Chondrocyte (in vitro differentiated cells): ENCODE measurements around the gene DENND2C. TPM values are rescaled to one million over a fixed set of nuclear protein-coding genes. Genes with fewer than 3 reads are reported as not detected.

Experiments used
- DNase-seq: peaks from one replicate; pipeline ENCODE4 v3.0.0; 2021; ENCODE audit warnings: mixed read lengths, low spot score
- H3K27ac Mint-ChIP-seq: one replicate; pipeline ENCODE4 v1.8.0; 2021; ENCODE audit warnings: mild to moderate bottlenecking, moderate library complexity, mixed read lengths; ENCODE audit not compliant: unreplicated experiment
- H3K27me3 Mint-ChIP-seq: 2 replicates; pipeline ENCODE4 v1.8.0; 2021; ENCODE audit warnings: low read depth, mixed read lengths
- H3K36me3 Mint-ChIP-seq: 2 replicates; pipeline ENCODE4 v1.8.0; 2021; ENCODE audit warnings: low read depth, mixed read lengths
- H3K4me1 Mint-ChIP-seq: 2 replicates; pipeline ENCODE4 v1.8.0; 2021; ENCODE audit warnings: low read depth, mild to moderate bottlenecking, mixed read lengths
- H3K4me3 Mint-ChIP-seq: one replicate; pipeline ENCODE4 v1.8.0; 2021; ENCODE audit warnings: mild to moderate bottlenecking, moderate library complexity, mixed read lengths; ENCODE audit not compliant: unreplicated experiment
- H3K9me3 Mint-ChIP-seq: 2 replicates; pipeline ENCODE4 v1.8.0; 2021; ENCODE audit warnings: low read depth, mixed read lengths
- CTCF ChIP-seq: fragments of 200-600 bp; sonication (generic); IDR thresholded peaks from 2 replicates; pipeline ENCODE4 v1.5.0; 2021; ENCODE audit warnings: antibody characterized with exemption, mild to moderate bottlenecking, moderate library complexity
- total RNA-seq: library from RNA; stranded (reverse); gene quantifications from 3 replicates; pipeline ENCODE4 v1.2.1, GENCODE V29; 2021

DENND2C gene
- total RNA-seq, 1 donor from 2014 or later: 3.3 TPM

- Mint-ChIP-seq H3K4me1 (peaks cover 8% of the 10 kb centered on the region), H3K9me3 (no peaks in the 10 kb centered on the region), H3K27ac (no peak overlapping the region), H3K4me3 (no peak overlapping the region), H3K36me3 (no peaks in the 10 kb centered on the region), H3K27me3 (peaks cover 11% of the 10 kb centered on the region)
- no peak for DNase-seq
- no peak for TF ChIP-seq CTCF
Measured at GRCh38 chr1:114694540-114695310, 24.9 kb upstream of the DENND2C start.

GRCh38 chr1:114692947-114693346 is 23.1 kb upstream of the DENND2C start:
- no peak for DNase-seq
- TF ChIP-seq CTCF: no peak
- peaks cover 21% of the 10 kb centered on the region for H3K27me3 Mint-ChIP-seq
- no peak overlapping the region for H3K27ac Mint-ChIP-seq
- H3K4me1 Mint-ChIP-seq: peaks cover 7% of the 10 kb centered on the region
- H3K4me3 Mint-ChIP-seq: no peak overlapping the region
- no peaks in the 10 kb centered on the region for H3K9me3 Mint-ChIP-seq
- H3K36me3 Mint-ChIP-seq: no peaks in the 10 kb centered on the region

- Mint-ChIP-seq H3K9me3 (no peaks in the 10 kb centered on the region), H3K4me3 (no peak overlapping the region), H3K36me3 (no peaks in the 10 kb centered on the region), H3K4me1 (peaks cover 7% of the 10 kb centered on the region), H3K27me3 (peaks cover 35% of the 10 kb centered on the region), H3K27ac (no peak overlapping the region)
- DNase-seq: no peak
- TF ChIP-seq CTCF: no peak
Measured at GRCh38 chr1:114691061-114691460, 21.2 kb upstream of the DENND2C start.

- H3K36me3 Mint-ChIP-seq: no peaks in the 10 kb centered on the region
- peaks cover under 1% of the 10 kb centered on the region for H3K4me1 Mint-ChIP-seq
- H3K4me3 Mint-ChIP-seq: no peak overlapping the region
- peaks cover 39% of the 10 kb centered on the region for H3K27me3 Mint-ChIP-seq
- no peak for TF ChIP-seq CTCF
- no peaks in the 10 kb centered on the region for H3K9me3 Mint-ChIP-seq
- no peak overlapping the region for H3K27ac Mint-ChIP-seq
- DNase-seq: no peak
Measured at GRCh38 chr1:114690148-114690547, 20.3 kb upstream of the DENND2C start.

- DNase-seq: no peak
- Mint-ChIP-seq H3K4me1 (no peaks in the 10 kb centered on the region), H3K36me3 (no peaks in the 10 kb centered on the region), H3K4me3 (no peak overlapping the region), H3K9me3 (no peaks in the 10 kb centered on the region), H3K27ac (no peak overlapping the region), H3K27me3 (peaks cover 49% of the 10 kb centered on the region)
- no peak for TF ChIP-seq CTCF
Measured at GRCh38 chr1:114688526-114688925, 18.7 kb upstream of the DENND2C start.
